B cell (primary cell): ENCODE measurements around the gene ADAR.

Experiments
- CTCF ChIP-seq: fragments of 200-600 bp; IDR thresholded peaks from one replicate; pipeline ENCODE4 v1.8.0; 2022; ENCODE audit warnings: antibody characterized with exemption, mild to moderate bottlenecking
- EZH2 ChIP-seq: IDR thresholded peaks from 2 replicates; pipeline ENCODE4 v1.6.1; 2012; ENCODE audit warnings: borderline replicate concordance, low read depth, mild to moderate bottlenecking, moderate library complexity, low read length; ENCODE audit not compliant: insufficient read depth, poor library complexity, severe bottlenecking

GRCh38 chr1:154533952-154534844 lies 73.8 kb downstream of the ADAR start:
- TF ChIP-seq CTCF, result no peak
- no peak for TF ChIP-seq EZH2
